Ammon's horn (tissue), 1 donor: Measurements from ENCODE around the gene PROKR1.
"Not testable (repeated sequence)": the region's sequence is repeated elsewhere in the genome, so short reads cannot be mapped to it uniquely, and the experiment has no call there.

ENCODE experiments used
- DNase-seq: peaks from one replicate; pipeline ENCODE4 v3.0.0-alpha.2; 2016; ENCODE audit warnings: low spot score

PROKR1 gene

DNA sequence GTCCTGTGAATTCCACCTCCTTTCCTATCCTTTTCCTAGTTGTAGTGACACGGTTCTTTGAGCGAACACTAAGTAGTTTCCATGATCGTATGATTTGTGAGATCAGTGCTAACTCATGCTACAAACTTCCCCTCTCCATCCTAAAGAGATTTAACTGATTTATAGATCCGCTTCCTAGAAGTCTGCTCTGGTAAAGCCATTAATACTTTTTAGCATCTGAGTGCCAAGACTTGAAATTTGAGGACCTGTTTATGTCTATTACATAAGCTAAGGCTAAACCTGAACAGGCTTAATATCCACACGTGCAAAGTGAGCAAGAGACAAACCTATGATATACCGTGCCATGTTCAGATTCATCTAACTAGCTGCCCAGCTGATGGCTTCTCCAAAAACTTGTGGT is 14.9 kb downstream of the PROKR1 start:
- DNase-seq = no peak

DNA sequence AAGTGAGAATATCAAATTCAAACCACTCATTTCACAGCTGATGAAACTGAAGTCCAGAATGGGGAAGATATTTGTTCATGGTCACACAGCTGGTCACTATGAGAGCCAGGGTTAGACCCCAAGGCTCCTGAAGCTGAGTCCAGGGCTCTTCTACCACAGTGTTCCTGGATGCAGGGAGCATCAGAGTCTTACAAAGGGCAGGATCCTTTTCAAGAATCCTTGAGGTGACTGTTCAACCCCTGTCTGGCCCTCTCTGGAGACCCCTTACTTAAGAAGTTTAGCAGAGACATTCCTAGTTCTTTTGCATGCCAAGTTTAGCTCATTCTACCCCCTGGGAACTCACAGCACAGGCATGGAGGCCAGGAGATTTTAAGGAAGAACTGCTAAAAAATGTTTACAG is 15.7 kb downstream of the PROKR1 start:
- no peak for DNase-seq

DNA sequence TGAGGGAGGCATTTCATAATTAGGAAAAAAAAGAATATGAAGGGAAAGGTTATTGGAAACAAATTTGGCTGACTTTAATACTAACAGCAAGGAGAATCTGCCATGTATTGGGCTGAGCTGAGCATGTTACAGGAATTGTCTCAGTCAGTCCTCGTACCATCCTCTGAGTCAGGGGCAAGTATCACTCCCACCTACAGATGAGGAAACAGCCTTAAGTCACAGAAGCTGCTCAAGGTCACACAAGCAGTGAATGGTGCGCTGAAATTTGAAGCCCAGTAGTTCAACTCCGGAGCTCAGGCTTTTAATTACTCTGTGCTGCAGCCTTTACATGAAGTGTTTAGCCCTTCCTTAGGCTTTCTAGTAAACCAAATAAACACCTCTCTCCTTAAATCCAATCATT is 17.3 kb downstream of the PROKR1 start:
- DNase-seq = no peak

- DNase-seq = peak; percentile 10
Measured at GRCh38 chr2:68662466-68662865, 19.1 kb downstream of the PROKR1 start.

GRCh38 chr2:68663371-68664156 is 20.2 kb downstream of the PROKR1 start:
- DNase-seq = no peak

- no peak for DNase-seq
Measured at GRCh38 chr2:68667371-68667770, 24.0 kb downstream of the PROKR1 start.

GRCh38 chr2:68669651-68670050 is 26.3 kb downstream of the PROKR1 start:
- no peak for DNase-seq

DNA sequence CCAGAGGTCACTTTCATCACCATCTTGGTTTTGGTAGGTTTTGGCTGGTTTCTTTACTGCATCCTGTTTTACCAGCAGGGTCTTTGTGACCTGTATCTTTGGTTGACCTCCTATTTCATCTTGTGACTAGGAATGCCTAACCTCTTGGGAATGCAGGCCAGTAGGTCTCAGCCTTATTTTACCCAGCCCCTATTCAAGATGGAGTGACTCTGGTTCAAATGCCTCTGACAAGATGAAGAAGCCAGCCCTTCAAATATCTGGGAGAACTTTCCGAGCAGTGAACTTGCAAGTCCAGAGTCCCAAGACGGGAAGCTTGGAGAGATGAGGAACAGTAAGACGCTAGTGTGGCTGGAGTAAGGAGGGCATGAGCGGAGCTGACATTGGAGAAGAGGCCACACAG is 28.6 kb downstream of the PROKR1 start:
- DNase-seq = no peak

DNA sequence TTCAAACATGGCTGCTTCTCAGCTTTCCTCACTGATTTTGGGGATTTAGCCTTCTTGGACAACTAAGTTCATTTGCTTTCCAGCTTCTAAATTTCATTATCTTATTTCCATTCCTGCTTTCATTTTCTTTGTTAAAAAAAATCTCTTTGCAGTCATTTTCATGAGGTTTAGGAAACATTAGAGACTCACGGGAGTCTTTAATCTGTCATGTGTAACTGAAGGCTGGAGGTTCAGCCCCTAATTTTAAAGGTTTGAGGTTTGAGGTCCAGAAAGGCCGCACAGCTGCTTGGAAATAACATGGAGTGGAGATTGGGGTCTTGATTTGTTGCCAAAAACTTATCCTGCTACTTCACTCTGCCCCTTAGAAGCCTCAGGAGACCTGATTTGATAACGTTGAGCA is 30.3 kb downstream of the PROKR1 start:
- DNase-seq = no peak

- no peak for DNase-seq
Measured at GRCh38 chr2:68675470-68675869, 32.1 kb downstream of the PROKR1 start.

DNA sequence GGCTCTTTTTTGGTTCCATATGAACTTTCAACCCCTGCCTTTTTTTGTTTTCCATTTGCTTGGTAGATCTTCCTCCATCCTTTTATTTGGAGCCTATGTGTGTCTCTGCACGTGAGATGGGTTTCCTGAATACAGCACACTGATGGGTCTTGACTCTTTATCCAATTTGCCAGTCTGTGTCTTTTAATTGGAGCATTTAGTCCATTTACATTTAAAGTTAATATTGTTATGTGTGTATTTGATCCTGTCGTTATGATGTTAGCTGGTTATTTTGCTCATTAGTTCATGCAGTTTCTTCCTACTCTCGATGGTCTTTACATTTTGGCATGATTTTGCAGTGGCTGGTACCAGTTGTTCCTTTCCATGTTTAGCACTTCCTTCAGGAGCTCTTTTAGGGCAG is 34.5 kb downstream of the PROKR1 start:
- DNase-seq = not testable (repeated sequence)

DNA sequence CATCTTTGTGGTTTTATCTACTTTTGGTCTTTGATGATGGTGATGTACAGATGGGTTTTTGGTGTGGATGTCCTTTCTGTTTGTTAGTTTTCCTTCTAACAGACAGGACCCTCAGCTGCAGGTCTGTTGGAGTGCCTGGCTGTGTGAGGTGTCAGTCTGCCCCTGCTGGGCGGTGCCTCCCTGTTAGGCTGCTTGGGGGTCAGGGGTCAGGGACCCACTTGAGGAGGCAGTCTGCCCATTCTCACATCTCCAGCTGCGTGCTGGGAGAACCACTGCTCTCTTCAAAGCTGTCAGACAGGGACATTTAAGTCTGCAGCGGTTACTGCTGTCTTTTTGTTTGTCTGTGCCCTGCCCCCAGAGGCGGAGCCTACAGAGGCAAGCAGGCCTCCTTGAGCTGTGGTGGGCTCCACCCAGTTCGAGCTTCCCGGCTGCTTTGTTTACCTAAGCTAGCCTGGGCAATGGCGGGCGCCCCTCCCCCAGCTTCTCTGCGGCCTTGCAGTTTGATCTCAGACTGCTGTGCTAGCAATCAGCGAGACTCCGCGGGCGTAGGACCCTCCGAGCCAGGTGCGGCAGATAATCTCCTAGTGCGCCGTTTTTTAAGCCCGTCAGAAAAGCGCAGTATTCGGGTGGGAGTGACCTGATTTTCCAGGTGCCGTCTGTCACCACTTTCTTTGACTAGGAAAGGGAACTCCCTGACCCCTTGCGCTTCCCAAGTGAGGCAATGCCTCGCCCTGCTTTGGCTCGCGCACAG is 36.0 kb downstream of the PROKR1 start:
- DNase-seq = not testable (repeated sequence)

- not testable (repeated sequence) for DNase-seq
Measured at GRCh38 chr2:68679917-68680267, 36.5 kb downstream of the PROKR1 start.

DNA sequence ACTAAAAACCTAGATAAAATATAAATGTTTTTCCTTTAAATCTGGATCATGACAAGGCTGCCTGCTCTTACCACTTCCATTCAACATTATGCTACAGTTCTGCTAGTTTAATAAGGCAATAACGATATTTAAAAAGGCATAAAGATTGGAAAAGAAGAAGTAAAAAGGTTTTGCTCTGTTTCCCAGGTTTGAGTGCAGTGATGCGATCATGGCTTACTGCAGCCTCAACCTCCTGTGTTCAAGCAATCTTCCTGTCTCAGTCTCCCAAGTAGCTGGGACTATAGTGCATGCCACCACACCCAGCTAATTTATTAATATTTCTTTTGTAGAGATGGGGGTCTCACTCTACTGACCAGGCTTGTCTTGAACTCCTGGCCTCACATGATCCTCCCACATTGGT is 40.8 kb downstream of the PROKR1 start:
- DNase-seq = no peak

DNA sequence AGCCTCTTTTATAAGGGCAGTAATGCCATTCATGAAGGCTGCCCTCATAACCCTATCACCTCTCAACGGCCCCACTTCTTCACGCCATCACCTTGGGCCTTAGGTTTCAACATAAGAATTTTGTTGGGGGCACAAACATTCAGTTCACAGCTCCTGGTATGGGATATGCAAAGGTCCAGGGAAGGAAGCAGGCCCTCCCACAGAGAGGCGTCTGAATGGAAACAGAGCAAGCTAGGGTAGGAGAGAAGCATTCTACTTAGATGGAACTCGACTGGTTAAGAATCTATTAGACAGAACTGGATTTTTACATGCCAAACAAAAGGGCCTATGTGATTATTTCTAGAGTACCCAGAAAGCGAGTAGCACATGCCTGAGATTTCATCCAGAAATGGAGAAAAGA is 42.8 kb downstream of the PROKR1 start:
- DNase-seq = no peak

- no peak for DNase-seq
Measured at GRCh38 chr2:68687018-68687417, 43.6 kb downstream of the PROKR1 start.

DNA sequence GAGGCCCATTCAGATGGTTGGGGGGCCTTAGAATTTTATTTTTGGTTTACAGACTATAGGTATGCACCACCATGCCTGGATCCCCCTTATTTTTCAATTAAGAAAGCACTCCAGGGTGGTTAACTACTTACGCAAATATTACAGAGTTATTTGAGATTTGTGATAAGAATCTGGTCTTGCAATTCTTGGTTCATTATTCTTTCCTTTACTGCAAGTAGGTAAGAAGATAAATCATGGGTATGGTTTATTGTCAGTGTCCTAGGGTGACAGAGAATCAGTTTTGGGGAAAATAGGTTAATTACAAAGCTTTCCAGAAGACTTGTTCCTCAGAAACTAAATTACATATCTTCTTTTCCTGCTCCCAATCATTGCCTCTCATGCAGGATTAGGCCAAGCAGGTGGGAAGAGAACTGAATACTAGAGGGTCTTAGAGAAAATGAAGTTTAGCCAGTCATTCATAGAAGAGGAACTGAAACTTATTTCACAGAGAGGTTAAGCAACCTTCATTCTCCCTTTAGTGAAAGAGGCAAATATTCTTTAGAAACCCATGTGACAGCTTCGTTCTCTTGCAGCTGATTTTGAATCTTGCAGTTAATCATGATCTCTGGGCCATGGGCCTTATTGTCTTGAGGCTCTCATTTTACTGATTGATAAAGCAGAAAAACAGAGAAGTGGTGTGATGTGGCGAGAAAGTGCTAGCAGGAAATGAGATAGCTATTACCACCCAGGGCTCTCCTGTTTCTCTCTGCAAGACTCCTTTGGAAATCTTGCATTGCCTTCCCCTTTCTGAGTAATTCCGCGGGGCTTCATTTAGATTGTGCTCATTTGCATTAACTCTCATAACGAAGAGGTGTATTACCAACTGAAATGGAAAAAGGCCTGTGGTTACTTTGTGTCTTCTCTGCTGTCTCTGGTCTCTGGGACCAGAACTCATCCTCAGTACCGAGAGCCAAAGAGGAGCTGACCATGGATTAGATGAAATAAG is 46.5 kb downstream of the PROKR1 start:
- DNase-seq = peak; percentile 8

GRCh38 chr2:68690851-68691250 is 47.5 kb downstream of the PROKR1 start:
- DNase-seq = no peak

GRCh38 chr2:68692511-68692910 is 49.1 kb downstream of the PROKR1 start:
- peak; percentile 23 for DNase-seq

- DNase-seq = peak; percentile 40
Measured at GRCh38 chr2:68693951-68694350, 50.6 kb downstream of the PROKR1 start.

DNA sequence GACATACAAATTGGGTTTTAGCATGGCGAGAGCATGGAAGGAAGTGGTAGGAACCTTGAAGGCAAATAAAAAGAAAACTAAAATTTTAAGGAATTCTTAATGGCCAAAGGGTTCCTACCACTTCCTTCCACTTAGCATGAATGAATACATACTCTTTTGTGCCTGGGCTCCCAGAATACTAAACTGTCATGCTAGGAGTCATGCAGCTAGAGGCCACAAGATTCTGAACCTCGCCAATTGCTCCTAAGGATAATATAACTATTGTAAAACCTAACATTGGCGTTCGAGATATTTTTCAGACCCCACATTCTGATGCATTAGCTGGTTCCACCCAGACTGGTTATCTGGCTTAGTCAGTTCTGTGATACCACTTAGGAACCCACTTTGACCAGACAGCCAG is 52.6 kb downstream of the PROKR1 start:
- no peak for DNase-seq

DNA sequence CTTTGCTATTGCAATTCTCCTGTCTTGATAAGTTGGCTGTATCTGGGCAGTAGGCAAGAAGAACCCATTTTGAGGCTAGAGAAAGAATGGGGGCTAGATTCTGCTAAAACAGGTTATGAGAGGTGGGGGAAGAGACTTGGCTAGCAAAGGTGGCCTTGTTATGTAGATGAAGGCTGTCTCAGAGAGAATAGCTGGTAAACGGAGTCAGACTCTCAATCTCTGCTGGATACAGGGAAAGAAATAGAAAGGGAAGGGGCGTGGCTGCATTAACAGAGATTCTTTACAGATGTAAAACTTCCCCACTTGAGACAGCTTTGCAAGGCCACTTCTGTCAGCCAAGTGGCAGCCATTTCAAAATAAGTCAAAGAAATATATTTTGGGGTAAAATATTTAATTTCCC is 53.2 kb downstream of the PROKR1 start:
- no peak for DNase-seq
